ENCODE measurements around the gene QPRT.
"Not testable (repeated sequence)": the region's sequence is repeated elsewhere in the genome, so short reads cannot be mapped to it uniquely, and the experiment has no call there.

QPRT gene

DNA sequence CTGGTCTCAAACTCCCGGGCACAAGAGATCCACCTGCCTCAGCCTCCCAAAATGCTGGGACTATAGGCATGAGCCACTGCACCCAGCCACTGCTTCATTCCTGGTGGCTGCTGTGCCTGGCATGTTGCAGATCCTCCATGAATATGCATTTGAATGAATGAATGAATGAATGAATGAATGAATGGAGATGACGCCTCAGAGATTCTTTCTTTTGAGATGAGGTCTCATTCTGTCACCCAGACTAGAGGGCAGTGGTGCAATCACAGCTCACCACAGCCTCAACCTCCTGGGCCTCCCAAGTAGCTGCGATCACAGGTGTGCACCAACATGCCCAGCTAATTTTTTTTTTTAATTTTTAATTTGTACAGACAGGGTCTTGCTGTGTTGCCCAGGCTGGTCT is 10.7 kb upstream of the QPRT start:
- no peak for DNase-seq (ENCODE audit: low spot score in 2 of 2)
- Mint-ChIP-seq H3K4me1 (peaks cover 30% of the 10 kb centered on the region), H3K27ac (no peak overlapping the region), H3K4me3 (no peak overlapping the region), H3K9me3 (no peaks in the 10 kb centered on the region), H3K27me3 (no peaks in the 10 kb centered on the region), H3K36me3 (no peaks in the 10 kb centered on the region)
- ATAC-seq (ENCODE audit: low read depth): no peak

DNA sequence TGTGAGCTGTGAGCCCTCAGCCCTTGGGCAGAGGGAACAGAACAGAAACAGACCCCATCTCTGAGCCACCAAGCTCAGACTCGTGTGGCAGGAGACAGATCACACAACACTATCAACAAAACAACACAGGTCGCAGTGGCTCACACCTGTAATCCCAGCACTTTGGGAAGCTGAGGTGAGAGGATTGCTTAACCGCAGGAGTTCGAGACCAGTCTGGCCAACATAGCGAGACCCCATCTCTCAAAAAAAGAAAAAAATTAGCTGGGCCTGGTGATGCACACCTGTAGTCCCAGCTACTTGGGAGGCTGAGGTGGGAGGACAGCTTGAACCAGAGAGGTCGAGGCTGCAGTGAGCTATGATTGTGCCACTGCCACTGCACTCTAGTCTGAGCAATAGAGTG is 5.5 kb upstream of the QPRT start:
- no peaks in the 10 kb centered on the region for H3K36me3 Mint-ChIP-seq
- no peak for DNase-seq (ENCODE audit: low spot score in 2 of 2)
- no peak overlapping the region for H3K27ac Mint-ChIP-seq
- H3K4me1 Mint-ChIP-seq: peaks cover 4% of the 10 kb centered on the region
- no peaks in the 10 kb centered on the region for H3K9me3 Mint-ChIP-seq
- no peak overlapping the region for H3K4me3 Mint-ChIP-seq
- no peaks in the 10 kb centered on the region for H3K27me3 Mint-ChIP-seq
- no peak for ATAC-seq (ENCODE audit: low read depth)

DNA sequence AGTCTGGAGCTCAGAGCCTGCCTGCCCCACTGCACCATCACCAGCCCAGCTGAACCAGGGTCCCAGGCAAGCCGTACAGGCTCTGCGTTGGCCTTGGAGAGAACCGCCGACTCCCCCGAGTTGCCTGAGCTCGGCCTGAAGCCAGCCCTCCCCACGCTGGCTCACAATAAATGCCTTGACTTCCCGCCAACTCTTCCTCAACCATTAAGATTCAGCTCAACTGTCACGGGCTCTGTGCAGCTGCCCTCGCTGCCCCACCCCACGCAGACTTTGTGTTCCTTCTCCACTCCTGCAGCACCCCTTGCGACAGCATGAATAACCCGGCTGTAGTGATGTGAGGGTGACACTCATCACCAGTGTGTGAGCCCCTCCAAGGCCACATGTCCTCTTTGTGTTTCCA is 4.8 kb upstream of the QPRT start:
- no peak for DNase-seq (ENCODE audit: low spot score in 2 of 2)
- no peak for ATAC-seq (ENCODE audit: low read depth)
- Mint-ChIP-seq H3K4me3 (no peak overlapping the region), H3K9me3 (no peaks in the 10 kb centered on the region), H3K36me3 (no peaks in the 10 kb centered on the region), H3K27me3 (no peaks in the 10 kb centered on the region), H3K27ac (no peak overlapping the region), H3K4me1 (peaks cover 5% of the 10 kb centered on the region)

DNA sequence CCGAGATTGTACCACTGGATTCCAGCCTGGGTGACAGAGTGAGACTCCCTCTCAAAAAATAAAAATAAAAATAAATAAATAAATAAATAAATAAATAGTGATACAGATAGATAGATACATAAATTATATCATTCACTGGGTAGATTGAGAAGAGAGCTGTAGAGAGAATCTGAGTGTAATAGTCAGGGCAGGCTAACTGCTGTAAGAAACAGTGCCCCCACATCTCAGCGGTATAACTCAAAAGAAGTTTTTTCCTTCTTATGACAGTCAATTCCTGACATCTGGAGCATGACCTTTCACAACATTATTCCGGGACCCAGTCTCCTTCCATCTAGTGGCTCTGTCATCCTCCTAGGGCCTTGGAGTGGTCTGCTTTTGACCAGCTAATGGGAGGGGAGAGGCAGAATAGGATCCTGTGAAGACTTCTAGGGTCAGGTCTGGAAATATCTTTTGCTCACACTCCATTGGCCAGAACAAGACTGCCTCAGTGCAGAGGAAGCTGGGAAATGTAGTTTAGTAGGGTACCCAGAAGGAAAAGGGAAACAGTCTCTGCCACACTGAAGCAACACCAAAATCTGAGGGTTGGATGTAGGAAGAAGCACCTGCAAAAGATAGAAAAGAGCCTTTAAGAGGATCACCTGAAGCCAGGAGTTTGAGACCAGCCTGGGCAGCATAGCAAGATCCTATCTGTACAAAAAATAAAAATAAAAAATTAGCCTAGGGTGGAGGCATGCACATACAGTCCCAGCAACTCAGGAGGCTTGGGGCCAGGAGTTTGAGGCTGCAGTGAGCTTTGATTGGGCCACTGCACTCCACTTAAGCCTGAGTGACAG is 3.0 kb upstream of the QPRT start:
- ATAC-seq (ENCODE audit: low read depth): peak; percentile 80
- Mint-ChIP-seq H3K4me3 (no peak overlapping the region), H3K9me3 (no peaks in the 10 kb centered on the region), H3K36me3 (no peaks in the 10 kb centered on the region), H3K27ac (no peak overlapping the region), H3K4me1 (peaks cover 13% of the 10 kb centered on the region), H3K27me3 (no peaks in the 10 kb centered on the region)
- no peak for DNase-seq (ENCODE audit: low spot score in 2 of 2)

DNA sequence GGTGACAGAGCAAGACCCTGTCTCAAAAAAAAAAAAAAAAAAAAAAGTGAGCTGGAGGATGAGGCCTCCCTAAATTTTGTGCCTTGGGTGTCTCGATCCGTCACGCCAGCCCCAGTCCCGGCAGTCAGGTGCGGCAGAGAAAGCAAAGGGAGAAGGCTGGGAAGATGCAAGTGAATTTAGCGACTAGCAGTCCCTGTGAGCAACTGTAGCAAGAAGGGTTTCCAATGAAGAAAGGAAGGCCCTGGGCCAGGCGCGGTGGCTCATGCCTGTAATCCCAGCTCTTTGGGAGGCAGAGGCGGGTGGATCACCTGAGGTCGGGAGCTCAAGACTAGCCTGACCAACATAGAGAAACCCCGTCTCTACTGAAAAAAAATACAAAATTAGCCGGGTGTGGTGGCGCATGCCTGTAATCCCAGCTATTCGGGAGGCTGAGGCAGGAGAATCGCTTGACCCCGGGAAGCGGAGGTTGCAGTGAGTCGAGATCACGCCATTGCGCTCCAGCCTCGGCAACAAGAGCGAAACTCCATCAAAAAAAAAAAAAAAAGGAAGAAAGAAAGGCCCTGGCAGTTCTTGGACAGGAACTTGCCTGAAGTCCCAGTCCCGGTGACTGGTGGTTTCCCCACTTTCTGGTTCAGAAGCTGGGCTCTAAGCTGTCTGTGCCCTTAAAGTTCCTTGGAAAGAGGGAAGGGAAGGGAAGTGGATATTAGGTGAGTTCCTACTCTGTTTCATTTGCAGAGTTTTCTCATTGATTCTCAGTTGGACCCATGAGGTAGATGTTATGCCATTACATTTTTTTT is 1.8 kb upstream of the QPRT start:
- Mint-ChIP-seq H3K27ac (no peak overlapping the region), H3K27me3 (no peaks in the 10 kb centered on the region), H3K4me3 (no peak overlapping the region), H3K36me3 (no peaks in the 10 kb centered on the region), H3K4me1 (peaks cover 13% of the 10 kb centered on the region), H3K9me3 (no peaks in the 10 kb centered on the region)
- no peak for ATAC-seq (ENCODE audit: low read depth)
- no peak for DNase-seq (ENCODE audit: low spot score in 2 of 2)

DNA sequence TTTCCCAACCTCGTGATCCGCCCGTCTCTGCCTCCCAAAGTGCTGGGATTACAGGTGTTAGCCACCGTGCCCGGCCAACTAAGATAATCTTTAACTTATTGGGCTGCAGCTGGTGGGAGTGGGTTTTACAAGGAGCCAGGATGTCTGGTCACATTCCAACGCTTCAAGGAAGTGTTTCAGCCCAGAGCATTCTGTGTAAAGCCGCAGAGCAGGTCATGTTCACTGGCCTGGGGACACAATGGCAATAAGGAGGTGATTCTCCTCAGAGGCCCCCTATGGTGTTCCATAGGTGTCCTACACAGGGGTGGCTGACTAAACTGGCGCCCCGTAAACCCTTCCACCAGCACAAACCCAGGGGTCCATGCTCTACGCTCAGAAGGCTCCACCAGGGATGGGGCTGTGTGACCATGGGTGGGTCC is 1.2 kb downstream of the QPRT start:
- H3K36me3 Mint-ChIP-seq: no peaks in the 10 kb centered on the region
- no peak overlapping the region for H3K27ac Mint-ChIP-seq
- H3K9me3 Mint-ChIP-seq: no peaks in the 10 kb centered on the region
- H3K4me3 Mint-ChIP-seq: peak overlapping the region; percentile 55
- H3K27me3 Mint-ChIP-seq: no peaks in the 10 kb centered on the region
- no peak for ATAC-seq (ENCODE audit: low read depth)
- DNase-seq (ENCODE audit: low spot score in 2 of 2): no peak
- H3K4me1 Mint-ChIP-seq: peaks cover 13% of the 10 kb centered on the region

DNA sequence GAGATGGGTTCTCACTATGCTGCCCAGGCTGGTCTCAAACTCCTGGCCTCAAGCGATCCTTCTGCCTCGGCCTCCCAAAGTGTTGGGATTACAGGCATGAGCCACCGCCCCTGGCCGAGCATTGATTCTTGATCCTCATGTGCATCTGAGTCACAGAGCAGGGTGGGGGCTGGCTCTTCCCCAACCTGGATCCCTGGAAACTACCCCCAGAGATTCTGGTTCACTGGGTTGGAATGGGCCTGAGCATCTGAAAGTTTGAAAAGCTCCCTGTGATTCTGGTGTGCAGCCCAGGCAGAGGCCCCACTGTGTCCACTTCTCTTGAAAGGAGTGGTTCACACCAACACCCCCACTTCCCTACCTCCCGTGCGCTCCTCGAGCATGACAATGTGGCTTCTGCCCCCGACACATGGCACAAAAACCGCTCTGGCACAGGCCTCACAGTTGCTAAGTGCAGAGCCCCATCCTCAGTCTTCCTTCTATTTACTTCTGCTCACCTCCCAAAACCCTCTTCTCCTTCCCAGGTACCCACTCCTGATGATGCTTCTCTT is 4.6 kb downstream of the QPRT start:
- peaks cover 12% of the 10 kb centered on the region for H3K4me1 Mint-ChIP-seq
- H3K27me3 Mint-ChIP-seq: no peaks in the 10 kb centered on the region
- no peaks in the 10 kb centered on the region for H3K36me3 Mint-ChIP-seq
- H3K9me3 Mint-ChIP-seq: no peaks in the 10 kb centered on the region
- DNase-seq (ENCODE audit: low spot score in 2 of 2) (no peak), ATAC-seq (ENCODE audit: low read depth) (no peak)
- H3K4me3 Mint-ChIP-seq: no peak overlapping the region
- H3K27ac Mint-ChIP-seq: no peak overlapping the region

DNA sequence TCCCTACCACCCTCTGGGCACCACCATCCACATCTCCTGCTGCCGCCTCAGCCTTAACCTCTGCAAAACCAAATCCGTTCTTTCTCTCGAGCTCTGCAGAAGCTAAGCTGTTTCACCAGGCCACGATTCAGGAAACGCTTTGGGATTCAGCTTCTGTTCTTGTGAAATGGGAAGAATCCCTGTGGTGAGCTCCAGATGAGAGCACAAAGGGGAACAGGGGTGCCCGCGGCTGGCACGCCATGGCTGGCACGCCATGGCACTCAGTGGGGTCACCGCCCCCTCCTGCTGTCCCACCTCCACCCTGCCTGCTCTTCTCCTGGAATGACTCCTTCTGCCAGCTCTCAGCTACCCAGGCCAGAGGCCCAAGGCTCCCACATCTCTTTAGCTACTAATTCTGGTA is 5.7 kb downstream of the QPRT start:
- Mint-ChIP-seq H3K27ac (no peak overlapping the region), H3K36me3 (no peaks in the 10 kb centered on the region), H3K27me3 (no peaks in the 10 kb centered on the region), H3K4me3 (no peak overlapping the region), H3K9me3 (no peaks in the 10 kb centered on the region), H3K4me1 (peaks cover 9% of the 10 kb centered on the region)
- no peak for DNase-seq (ENCODE audit: low spot score in 2 of 2)
- ATAC-seq (ENCODE audit: low read depth): no peak

DNA sequence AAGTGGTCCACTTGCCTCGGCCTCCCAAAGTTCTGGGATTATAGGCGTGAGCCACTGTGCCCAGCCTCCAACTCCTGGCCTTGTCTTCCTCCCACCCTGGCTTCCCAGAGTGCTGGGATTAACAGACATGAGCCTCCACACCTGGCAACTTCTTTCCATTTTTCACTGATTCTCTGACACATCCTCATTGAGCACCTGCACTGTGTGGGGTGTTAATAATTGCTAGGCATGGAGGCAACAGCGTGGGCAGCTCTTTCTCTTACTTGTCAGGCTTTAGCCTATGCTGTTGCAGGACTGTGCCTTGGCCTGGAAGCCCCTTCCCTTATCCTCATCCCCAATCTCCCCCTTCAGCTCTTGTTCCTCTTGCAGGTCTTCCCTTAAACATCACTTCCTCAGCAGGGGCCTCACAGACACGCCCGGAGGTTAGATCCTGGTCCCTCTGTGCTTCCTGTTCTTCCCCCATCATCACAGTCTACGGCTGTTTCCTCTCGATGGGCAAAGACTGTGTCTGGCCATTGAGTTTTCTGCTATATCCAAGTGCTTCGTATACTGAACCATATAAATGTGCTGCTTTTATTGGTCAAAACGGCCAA is 7.9 kb downstream of the QPRT start:
- H3K4me3 Mint-ChIP-seq: no peak overlapping the region
- no peak overlapping the region for H3K27ac Mint-ChIP-seq
- no peak for DNase-seq (ENCODE audit: low spot score in 2 of 2)
- ATAC-seq (ENCODE audit: low read depth): no peak
- no peaks in the 10 kb centered on the region for H3K27me3 Mint-ChIP-seq
- no peaks in the 10 kb centered on the region for H3K36me3 Mint-ChIP-seq
- H3K9me3 Mint-ChIP-seq: no peaks in the 10 kb centered on the region
- H3K4me1 Mint-ChIP-seq: peaks cover 15% of the 10 kb centered on the region

DNA sequence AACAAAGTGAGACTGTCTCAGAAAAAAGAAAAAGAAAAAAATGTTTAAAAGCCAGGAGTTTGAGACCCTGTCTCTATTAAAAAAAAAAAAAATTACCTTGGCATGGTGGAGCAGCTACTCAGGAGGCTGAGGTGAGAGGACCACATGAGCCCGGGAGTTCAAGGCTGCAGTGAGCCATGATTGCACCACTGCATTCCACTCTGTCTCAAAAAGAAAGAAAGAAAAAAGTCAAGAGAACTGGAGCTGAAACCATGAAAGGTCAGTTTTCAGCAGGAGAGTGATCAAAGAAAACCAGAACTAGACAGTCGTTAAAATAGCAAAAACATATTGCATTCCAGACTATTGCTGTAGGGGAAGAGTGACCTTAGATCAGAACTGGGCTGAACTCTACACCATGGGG is 8.8 kb downstream of the QPRT start:
- Mint-ChIP-seq H3K27me3 (no peaks in the 10 kb centered on the region), H3K27ac (no peak overlapping the region), H3K36me3 (no peaks in the 10 kb centered on the region), H3K4me3 (no peak overlapping the region), H3K9me3 (no peaks in the 10 kb centered on the region), H3K4me1 (peaks cover 15% of the 10 kb centered on the region)
- DNase-seq (ENCODE audit: low spot score in 2 of 2) (no peak), ATAC-seq (ENCODE audit: low read depth) (no peak)

DNA sequence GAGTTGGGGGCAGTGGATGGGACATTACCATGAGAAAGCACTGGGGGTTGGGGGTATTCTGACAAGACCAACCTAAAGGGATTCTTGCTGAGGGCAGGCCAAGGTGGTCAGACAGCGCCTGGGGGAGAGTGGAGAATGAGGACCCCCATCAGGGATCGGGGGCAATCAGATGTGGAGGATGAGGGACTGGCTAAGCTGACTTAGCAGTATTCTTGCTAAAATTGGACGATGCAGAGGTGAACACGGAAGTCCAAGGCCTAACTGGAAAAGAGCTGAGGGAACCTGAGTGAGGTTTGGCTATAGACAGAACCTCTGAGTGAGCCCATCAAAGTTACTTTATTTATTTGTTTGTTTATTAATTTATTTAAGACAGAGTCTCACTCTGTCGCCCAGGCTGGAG is 9.2 kb downstream of the QPRT start:
- H3K4me3 Mint-ChIP-seq: no peak overlapping the region
- H3K27ac Mint-ChIP-seq: no peak overlapping the region
- DNase-seq (ENCODE audit: low spot score in 2 of 2) (no peak), ATAC-seq (ENCODE audit: low read depth) (no peak)
- no peaks in the 10 kb centered on the region for H3K9me3 Mint-ChIP-seq
- no peaks in the 10 kb centered on the region for H3K36me3 Mint-ChIP-seq
- H3K4me1 Mint-ChIP-seq: peaks cover 15% of the 10 kb centered on the region
- H3K27me3 Mint-ChIP-seq: no peaks in the 10 kb centered on the region

DNA sequence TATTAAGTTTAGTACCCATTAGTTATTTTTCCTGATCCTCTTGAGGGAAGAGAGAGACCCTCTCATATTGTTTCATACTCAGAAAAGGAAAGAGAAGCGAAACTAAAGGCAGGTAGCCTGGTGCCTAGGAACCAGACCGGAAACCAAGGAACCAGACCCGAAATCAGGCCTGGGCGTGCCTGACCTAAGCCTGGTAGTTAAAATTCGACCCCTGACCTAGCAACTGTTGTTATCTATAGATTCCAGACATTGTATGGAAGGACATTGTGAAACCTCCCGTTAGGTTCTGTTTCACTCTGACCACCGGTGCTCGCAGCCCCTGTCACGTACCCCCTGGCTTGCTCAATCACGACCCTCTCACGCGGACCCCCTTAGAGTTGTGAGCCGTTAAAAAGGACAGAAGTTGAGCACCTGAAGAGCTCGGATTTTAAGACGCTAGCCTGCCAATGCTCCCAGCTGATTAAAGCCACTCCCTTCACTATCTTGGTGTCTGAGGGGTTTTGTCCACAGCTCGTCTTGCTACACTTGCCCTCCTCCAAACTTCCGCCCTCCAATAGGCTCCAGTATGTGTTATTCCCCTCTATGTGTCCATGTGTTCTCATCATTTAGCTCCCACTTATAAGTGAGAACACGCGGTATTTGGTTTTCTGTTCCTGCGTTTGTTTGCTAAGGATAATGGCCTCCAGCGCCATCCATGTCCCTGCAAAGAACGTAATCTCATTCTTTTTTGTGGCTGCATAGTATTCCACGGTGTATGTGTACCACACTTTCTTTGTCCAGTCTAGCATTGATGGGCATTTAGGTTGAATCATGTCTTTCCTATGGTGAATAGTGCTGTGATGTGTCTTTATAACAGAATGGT is 10.7 kb downstream of the QPRT start:
- ATAC-seq (ENCODE audit: low read depth); DNase-seq (ENCODE audit: low spot score in 2 of 2); H3K27ac Mint-ChIP-seq; H3K27me3 Mint-ChIP-seq; H3K36me3 Mint-ChIP-seq; H3K9me3 Mint-ChIP-seq: not testable (repeated sequence)
- Mint-ChIP-seq H3K4me3 (peak overlapping the region; percentile 17), H3K4me1 (peaks cover 15% of the 10 kb centered on the region)

DNA sequence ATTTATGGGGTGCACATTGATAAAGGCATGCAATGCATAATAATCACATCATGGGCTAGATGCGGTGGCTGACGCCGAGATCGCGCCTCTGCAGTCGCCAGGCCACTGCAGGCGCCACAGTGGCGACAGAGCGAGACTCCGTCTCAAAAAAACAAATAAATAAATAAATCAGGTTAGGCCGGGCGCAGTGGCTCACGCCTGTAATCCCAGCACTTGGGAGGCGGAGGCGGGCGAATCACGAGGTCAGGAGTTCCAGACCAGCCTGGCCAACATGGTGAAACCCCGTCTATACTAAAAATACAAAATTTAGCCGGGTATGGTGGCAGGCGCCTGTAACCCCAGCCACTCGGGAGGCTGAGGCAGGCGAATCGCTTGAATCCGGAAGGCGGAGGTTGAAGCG is 13.6 kb downstream of the QPRT start:
- H3K4me3 Mint-ChIP-seq; H3K9me3 Mint-ChIP-seq; DNase-seq (ENCODE audit: low spot score in 2 of 2); H3K27me3 Mint-ChIP-seq; H3K27ac Mint-ChIP-seq; H3K36me3 Mint-ChIP-seq; ATAC-seq (ENCODE audit: low read depth): not testable (repeated sequence)
- H3K4me1 Mint-ChIP-seq: peaks cover 12% of the 10 kb centered on the region
